ENCODE measurements around the gene CCDC81.
"Not testable (repeated sequence)": the region's sequence is repeated elsewhere in the genome, so short reads cannot be mapped to it uniquely, and the experiment has no call there.

CCDC81 gene
- total RNA-seq = 0.17 to 0.90 reads per million in 2 experiments

DNA sequence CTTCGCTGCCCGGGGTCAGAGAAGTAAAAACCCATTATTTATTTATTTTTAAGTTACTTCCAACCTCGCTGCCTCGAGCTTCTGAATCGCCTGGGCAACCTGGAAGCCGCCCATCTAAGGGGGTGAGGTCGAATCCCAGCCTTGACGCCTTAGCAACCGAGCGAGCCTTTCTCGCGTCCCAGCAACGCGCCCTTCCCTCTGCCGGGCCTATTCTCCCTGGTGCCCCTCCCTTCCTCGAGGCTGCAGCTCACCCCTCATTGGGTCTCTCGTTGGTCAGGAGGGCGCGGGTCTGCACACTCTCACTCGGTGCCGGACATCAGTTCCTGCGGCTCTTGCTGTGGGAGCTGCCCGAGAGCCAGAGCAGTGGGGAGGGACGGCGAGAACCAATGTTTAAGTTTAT is at the start of gene CCDC81:
TSS of gene CCDC81 (plus strand) at position 302 of the 400 bp plus-strand sequence. CDS start 277 bp downstream, outside the sequence.
- DNase-seq (ENCODE audit: low read depth) = no peak

DNA sequence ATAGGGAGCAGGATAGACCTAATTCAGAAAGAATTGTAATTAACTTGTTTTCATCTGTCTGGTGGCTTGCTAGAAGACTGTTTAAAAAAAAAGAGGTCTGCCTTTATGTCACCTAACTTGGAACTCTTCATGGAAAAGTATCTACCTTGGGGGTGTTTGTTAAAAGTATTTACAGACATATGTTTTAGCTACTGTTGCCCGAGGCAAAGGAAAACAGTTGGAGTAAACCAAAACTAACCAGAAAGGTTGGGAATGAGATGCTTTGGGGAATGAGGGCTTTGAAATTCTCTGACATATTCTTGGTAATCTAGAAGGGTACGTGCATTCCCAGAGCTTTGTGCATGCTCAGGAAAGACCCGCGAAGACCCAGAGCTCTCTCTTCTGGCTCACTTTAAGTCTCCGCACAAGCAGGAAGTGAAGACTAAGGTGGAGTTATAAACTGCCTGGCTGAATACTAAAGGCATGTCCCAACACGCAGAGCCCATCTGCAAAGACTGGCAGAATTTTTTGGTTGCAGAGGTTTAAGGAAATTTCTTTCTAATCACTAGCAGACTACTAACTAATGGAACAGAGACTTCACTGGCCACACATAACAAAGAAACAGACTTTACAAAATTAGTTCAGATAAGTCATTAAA is 39.4 kb upstream of the CCDC81 start:
- DNase-seq (ENCODE audit: low read depth) = no peak

DNA sequence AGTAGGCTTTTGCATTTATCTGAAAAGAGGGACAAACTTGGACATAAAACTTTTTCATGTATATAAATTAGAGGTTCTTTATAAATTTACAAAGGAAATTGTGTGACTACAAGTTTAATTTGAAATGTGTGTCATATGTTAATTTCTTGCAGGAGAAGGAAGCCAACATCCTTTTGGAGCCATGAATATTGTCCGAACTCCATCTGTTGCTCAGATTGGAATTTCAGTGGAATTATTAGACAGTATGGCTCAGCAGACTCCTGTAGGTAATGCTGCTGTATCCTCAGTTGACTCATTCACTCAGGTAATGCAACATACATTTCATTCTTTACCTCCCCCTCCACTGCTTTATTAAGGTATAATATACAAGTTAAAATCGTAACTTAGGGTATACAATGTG is 37.5 kb upstream of the CCDC81 start:
- no peak for DNase-seq (ENCODE audit: low read depth)

DNA sequence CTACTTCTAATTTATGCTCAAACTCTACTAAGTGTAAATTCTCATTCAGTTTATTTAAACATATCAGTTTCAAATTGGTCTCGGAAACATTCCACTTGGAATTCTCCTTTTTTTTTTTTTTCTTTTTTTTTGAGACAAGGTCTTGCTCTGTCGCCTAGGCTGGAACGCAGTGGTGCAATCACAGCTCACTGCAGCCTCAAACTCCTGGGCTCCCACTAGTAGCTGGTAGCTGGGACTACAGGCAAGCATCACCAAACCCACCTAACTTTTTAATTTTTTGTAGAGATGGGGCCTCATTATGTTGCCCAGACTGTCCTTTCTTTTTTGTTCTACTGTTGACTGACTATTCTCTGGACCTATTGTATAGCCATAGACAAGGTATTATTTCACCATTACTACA is 33.3 kb upstream of the CCDC81 start:
- DNase-seq (ENCODE audit: low read depth) = no peak

DNA sequence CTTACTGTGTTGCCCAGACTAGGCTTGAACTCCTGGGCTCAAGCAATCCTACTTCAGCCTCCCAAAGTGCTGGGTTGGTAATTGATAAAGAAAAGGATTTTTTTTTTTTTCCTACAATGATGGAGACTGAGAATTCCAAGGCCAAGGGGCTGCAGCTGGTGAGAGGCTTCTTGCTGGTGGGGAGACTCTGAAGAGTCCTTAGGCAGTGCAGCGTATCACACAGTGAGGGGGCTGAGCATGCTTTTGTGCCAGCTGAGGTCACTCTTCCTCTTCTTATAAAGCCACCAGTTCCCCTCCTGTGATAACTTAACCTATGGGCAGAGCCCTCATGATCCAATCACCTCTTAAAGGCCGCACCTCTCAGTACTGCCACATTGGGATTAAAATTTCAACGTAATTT is 28.2 kb upstream of the CCDC81 start:
- no peak for DNase-seq (ENCODE audit: low read depth)

DNA sequence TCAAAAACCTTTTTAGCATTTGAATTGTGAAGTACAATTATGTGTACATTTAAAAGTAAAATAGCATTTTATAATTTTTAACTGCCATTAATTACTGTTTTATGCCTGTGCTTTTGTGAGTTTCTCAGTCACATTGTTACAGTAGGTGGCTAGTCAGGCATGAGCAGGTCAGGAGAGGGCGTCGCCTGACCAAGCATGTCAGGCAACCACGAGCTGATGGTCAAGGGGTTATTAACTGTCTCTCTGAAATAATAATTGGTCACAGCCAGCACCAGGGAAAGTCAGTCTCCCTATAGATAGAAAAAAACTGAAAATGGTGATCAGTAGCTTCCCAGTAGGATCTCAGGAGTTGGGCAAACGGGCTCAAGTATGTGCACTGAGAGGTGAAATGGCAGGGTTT is 19.4 kb upstream of the CCDC81 start:
- no peak for DNase-seq (ENCODE audit: low read depth)

DNA sequence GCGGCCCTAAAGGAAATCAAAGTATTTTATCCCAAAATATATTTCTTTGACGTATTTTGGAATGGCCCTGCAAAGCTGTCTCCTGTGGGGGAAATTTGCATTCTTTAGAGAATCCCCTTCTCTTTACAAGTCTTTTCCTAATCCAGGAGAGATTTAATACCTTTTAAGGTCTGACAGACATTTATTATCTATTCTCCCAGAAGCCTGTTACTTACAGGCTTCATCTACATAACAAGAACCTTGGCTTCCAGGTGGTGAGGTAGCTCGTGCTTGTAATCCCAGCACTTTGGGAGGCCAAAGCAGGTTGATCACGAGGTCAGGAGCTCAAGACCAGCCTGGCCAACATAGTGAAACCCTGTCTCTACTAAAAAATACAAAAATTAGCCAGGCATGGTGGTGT is 17.3 kb upstream of the CCDC81 start:
- not testable (repeated sequence) for DNase-seq (ENCODE audit: low read depth)

DNA sequence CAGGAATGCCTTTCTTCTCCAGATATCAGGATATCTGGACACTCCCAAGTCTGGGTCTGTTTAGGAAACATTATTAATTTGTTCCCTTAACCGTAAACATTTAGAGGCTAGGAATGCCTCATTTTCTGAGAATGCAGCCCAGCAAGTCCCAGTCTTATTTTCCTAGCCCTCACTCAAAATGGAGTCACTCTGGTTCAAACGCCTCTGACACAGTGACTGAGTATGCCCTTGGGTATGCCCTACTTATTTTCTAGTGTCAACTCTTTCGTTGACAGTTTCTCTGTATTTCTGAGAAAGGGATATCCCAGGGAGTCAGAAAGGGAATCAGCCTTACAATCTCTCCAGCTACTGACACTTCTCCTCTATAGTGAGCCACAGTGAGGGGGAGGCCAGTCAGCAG is 16.0 kb upstream of the CCDC81 start:
- DNase-seq (ENCODE audit: low read depth) = no peak

DNA sequence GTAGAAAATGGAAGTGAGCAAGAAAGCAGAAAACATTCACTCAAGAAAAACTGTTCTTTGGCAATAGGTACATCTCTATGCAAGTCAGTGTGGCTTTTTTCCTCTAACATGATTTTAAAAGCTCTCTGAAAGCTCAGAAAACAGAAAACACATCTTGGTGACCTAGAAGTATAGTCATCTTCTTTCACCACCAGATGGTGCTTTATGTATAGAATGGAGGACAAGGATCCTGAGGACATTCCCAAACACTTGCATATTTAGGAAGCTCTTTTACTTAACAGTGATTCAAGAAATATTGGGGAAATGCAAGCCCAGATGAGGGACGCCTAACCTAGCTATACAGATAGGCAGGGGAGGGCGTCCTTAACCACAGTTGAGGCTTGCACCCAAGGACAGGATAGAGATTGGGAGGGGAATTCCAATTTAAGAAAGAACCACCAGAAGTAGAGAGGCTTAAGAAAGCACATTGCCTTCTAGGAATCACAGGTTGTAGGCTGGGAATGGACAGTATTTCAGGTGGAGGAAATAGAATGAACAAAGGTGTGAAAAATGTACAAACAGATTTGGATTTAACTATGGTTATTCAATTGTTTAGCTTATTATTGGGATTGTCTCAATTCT is 13.8 kb upstream of the CCDC81 start:
- no peak for DNase-seq (ENCODE audit: low read depth)

DNA sequence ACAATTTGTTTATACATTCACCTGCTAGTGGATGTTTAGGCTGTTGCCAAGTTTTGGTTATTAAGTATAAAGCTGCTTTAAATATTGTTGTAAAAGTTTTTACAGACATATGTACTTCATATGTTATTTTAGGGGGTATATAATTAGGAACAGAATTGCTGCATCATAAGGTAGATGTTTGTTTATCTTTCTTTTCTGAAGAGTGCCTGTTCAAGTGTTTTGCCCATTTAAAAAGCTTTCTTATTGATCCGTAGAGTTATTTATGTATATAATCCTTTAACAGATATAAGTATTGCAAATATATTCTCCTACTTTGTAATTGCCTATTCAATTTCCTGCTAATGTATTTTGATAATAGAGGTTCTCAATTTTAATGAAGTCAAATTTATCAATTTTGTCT is 11.3 kb upstream of the CCDC81 start:
- no peak for DNase-seq (ENCODE audit: low read depth)

DNA sequence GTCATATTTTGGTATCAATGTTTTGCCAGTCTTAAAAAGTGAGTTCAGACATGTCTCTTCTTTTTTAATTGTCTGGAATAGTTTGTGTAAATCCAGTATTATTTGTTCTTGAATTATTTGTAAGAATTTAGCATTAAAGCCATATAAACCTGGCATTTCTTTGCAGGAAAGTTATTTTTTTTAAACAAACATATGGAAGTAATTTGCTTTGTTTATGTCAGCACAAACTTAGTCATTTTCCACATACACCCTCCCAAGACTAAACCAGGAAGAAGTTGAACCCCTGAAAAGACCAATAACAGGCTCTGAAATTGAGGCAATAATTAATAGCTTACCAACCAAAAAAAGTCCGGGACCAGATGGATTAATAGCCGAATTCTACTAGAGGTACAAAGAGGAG is 9.1 kb upstream of the CCDC81 start:
- DNase-seq (ENCODE audit: low read depth) = no peak

DNA sequence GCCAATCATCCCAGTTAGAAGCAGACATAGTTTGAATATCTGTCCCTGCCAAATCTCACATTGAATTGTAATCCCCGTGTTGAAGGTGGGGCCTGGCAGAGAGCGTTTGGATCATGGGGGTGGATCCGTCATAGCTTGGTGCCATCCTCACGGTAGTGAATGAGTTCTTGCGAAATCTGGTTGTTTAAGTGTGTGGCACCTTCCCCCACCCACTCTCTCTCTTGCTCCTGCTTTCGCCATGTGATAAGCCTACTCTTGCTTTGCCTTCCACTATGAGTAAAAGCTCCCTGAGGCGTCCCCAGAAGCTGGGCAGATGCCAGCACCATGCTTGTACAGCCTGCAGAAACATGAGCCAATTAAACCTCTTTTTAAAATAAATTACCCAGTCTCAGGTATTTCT is 5.0 kb upstream of the CCDC81 start:
- no peak for DNase-seq (ENCODE audit: low read depth)

DNA sequence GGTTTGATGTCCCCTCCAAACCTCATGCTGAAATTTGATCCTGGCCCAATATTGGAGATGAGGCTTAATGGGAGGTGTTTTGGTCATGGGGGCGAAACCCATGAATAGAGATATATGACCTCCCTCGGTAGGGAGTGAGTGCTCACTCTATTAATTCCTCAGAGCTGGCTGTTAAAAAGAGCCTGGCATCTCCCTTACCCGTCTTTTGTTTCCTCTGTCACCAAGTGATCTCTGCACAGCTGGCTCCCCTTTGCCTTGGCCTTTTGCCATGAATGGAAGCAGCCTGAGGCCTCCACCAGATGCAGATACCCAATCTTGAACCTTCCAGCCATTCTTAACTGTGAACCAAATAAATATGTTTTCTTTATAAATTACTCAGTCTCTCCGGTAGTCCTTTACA is 4.5 kb upstream of the CCDC81 start:
- DNase-seq (ENCODE audit: low read depth) = no peak

DNA sequence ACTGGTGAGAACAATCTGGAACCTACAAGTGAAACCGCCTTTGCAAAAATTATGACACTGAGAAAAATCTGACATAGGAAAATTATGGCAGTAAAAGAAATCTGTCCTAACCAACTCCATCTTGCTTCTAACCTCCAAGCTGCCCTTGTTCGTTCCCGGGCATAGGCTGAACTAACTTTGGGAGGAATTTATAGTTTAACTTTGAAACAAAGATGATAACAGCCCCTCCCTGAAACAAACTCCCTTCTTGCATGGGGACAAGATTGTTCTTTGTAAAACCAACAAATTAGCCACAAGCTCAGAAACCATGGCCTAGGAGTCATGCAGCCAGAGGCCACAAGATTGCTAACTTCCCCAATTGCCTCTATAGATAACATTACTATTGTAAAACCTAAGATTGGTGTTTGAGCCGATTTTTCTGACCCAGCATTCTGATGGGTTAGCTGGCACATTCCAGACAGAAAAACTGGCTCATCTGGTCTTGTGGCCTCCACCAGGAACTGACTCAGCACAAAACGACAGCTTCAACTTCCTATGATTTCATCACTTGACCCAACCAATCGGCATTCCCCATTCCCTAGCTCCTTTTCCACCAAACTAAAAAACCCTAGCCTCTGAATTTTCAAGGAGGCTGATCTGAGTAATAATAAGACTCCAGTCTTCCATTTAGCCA is 3.6 kb upstream of the CCDC81 start:
- DNase-seq (ENCODE audit: low read depth) = no peak

DNA sequence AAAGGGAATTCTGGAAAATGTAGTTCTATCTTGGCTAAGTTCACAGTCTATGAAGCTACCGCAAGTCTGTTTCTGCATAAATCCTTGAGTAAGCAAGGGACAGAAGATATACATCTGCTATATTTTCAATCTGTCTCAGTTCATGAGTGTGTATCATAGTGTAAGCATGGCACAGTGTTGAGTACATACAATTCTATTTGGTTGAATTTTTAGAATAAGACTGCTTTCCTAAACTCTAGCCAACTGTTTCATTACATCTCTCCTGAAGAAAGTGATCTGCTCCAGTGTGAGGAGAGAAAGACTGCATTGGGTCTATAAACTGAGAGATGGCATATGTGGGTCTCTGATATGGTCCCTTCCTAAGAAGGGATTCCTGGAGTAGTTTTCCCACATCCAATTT is 2.6 kb upstream of the CCDC81 start:
- DNase-seq (ENCODE audit: low read depth) = no peak

DNA sequence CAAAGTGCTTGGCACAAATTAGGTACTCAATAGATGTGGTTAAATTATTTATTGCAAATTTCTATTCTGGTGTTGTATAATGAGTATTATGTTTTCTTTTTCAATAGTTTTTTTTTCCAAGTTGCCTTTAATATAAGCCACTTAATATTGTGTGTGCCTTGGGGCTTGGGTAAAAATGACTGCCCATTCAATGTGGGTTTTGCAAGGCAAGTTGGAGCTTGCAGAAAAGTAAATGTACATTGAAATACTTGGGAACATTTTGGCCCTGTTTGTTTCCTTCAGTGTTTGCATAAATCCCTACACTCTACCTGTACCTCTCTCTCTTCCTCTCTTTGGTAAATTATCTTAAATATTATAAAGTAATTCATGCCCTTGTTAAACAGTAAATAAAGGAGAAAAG is 2.1 kb upstream of the CCDC81 start:
- DNase-seq (ENCODE audit: low read depth) = no peak

DNA sequence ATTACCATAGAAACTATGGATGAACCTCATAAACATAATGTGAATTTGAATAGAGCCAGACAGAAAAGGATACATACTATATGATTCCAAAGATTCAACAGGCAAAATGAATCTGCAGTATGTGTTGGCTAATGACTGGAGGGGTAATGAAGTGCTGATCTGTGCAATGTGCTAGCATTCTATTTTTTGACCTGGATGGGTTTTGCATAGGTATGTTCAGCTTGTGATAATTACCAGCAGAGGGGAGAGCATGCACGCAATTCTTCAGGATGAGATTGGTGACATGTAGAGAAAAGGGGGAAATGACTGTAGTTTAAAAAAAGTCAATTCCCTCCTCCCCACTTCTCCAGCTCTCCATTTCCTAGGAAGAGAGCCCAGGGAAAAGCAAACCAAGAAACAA is 618 bp upstream of the CCDC81 start:
- DNase-seq (ENCODE audit: low read depth) = no peak

DNA sequence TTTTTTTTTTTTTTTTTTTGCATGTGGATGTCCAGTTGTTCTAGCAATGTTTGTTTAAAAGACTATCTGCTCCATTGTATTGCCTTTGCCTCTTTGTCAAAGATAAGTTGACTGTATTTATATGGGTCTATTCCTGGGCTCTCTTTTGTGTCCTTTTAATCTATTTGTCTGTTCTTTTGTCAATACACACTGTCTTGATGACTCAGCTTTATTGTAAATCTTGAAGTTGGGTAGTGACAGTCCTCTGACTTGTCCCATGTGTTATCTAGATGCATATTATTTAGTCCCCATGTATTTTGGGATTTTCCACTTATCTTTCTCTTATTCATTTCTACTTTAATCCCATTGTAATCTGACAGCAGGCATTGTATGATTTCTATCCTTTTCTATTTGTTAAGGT is 3.3 kb downstream of the CCDC81 start:
- DNase-seq (ENCODE audit: low read depth) = no peak

DNA sequence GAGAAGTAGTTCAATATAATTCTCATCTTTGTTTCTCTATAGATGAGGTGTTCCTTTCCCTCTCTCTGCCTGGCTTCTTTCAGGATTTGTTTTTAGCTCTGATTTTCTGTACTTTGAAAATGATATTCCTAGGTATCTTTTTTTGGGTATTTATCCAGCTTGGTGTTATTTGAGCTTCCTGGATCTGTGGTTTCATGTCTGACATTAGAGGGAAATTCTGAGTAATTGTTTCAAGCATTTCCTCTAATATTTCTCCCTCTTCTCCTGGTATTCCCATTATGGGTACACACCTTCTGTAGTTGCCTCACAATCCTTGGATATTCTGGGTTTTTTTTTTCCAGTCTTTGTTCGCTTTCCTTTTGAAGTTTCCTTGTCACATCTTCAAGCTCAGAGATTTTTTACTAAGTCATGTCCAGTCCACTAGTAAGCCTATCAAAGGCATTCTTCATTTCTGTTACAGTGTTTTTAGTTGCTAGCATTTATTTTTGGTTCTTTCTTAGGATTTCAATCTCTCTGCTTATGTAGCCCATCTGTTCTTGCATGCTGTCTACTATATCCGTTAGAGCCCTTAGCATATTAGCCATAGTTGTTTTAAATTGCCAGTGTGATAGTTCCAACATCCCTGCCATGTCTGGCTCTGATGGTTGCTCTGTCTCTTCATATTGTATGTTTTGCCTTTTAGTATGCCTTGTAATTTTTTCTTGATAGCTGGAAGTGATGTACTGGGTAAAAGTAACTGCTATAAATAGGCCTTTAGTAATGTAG is 5.8 kb downstream of the CCDC81 start:
- DNase-seq (ENCODE audit: low read depth) = no peak

DNA sequence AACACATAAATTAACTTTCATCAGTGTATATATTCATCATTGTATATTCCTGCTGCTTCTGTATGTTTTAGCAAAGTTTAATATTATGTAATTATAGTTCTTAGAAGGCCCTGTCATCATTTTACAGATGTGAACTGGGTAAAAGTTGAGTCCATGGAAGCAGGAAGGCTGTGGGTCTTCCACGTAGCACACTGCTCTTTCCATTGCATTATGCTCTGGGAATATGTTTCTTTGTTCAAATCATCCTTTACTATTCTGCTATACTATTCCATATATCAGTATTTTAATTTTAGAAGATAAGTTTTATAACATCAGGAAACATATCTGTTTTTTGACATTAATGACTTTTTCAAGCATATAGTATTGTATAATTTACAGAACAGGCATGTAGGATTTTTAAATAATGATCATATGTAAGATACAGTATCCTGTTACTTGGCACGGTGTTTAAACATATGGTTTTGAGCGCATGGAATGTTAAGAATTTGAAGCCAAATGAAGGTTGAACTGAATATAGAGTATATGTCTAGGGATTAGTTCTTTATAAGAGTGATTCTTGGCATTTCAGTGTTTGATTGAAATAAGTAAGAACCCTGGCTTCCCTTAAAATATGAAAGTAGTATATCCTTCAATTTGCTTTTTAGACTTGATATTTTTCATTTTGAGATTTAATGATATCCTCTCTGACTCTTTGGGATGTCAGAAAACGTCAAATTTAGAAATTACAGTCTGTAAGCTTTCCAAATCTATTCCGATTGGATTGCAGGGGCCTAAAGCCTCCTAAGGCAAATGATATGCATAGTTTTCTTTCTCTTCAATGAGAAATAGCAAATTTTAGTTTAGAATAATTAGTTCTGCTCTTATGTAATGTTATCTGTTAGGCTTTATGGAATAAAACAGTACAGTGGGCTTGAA is 8.6 kb downstream of the CCDC81 start:
- no peak for DNase-seq (ENCODE audit: low read depth)

DNA sequence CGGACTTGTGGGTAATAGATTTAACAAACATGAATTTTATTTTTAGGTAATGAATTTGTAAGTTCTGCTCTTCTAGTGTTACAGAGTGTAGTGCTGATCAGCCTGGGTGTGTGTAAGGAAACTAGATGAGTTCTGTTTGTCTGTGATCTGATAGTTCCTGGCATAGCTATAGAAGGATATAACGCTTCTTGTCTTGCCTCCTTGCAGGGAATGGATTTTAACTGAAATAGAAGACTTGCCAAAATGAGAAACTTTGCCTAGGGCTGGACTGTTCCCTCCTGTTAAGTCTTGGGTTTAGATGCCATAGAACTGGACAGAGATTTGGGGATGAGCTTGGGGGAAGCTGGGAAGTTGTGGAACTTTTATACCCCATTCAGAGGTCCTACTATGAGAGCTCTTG is 11.6 kb downstream of the CCDC81 start:
- no peak for DNase-seq (ENCODE audit: low read depth)

DNA sequence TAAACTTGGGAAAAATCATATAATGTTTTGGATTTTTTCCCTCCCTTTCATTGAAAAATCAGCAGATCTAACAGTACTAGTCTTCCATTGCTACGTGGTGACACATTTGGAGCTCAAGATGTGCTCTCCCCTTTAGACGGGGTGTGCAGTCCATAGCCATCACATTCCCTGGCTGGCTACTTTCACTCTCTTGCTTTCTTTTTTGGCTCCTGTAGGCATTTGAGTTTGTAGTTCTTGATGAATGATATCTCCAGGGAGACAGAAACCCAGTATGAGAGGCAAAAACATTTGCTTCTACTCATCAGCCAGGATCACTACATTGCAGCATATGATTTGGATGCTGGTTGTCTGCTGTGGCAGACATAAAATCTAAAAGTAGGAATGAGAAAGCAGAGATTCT is 12.1 kb downstream of the CCDC81 start:
- DNase-seq (ENCODE audit: low read depth) = no peak
